Measurements from ENCODE around the gene DCAF4. TPM values are rescaled to one million over a fixed set of nuclear protein-coding genes. Genes with fewer than 3 reads are reported as not detected.

The DCAF4 gene
- polyA plus RNA-seq, 1 experiment, result 14.7 TPM

DNA sequence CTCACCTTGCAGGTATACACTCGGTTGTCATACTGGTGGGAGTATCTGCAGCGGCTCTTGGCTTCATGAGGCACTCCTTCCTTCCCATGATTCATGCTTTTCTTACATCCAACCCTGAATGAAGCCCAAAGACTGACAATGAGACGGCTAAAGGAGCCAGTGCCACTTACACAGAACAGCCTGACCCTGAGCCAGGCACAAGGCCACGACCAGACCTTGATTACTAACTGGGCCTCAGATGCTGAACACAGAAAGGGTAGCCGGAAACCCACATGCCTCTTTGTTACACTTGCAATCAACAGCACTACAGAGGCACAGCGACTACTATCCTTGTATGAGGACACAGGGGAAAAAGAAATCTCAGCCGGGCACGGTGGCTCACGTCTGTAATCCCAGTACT lies 52.6 kb downstream of the DCAF4 start:
- H3K27ac ChIP-seq (ENCODE audit: low read depth, low read length), result no peak overlapping the region
- H3K9me3 ChIP-seq (ENCODE audit: control insufficient read depth, insufficient read depth, low read length), result no peaks in the 10 kb centered on the region
- CTCF ChIA-PET, result interaction anchor here (0.8 kb wide), 1 partner anchor 17 kb away, joined by 3 read pairs; no protein-coding TSS in a partner anchor
- no peaks in the 10 kb centered on the region for H3K27me3 ChIP-seq (ENCODE audit: control insufficient read depth, insufficient read depth, low read length)
- no peak overlapping the region for H3K4me3 ChIP-seq (ENCODE audit: low read depth, low read length)
- DNase-seq (ENCODE audit: low read depth, low spot score), result no peak
- POLR2A ChIA-PET, result interaction anchor here (0.7 kb wide), 1 partner anchor 17 kb away, joined by 5 read pairs; no protein-coding TSS in a partner anchor
- TF ChIP-seq, protein P1, sequence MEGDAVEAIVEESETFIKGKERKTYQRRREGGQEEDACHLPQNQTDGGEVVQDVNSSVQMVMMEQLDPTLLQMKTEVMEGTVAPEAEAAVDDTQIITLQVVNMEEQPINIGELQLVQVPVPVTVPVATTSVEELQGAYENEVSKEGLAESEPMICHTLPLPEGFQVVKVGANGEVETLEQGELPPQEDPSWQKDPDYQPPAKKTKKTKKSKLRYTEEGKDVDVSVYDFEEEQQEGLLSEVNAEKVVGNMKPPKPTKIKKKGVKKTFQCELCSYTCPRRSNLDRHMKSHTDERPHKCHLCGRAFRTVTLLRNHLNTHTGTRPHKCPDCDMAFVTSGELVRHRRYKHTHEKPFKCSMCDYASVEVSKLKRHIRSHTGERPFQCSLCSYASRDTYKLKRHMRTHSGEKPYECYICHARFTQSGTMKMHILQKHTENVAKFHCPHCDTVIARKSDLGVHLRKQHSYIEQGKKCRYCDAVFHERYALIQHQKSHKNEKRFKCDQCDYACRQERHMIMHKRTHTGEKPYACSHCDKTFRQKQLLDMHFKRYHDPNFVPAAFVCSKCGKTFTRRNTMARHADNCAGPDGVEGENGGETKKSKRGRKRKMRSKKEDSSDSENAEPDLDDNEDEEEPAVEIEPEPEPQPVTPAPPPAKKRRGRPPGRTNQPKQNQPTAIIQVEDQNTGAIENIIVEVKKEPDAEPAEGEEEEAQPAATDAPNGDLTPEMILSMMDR (IDR thresholded peaks at IDR 0.05; ENCODE audit: low read depth, low read length), result no peak

DNA sequence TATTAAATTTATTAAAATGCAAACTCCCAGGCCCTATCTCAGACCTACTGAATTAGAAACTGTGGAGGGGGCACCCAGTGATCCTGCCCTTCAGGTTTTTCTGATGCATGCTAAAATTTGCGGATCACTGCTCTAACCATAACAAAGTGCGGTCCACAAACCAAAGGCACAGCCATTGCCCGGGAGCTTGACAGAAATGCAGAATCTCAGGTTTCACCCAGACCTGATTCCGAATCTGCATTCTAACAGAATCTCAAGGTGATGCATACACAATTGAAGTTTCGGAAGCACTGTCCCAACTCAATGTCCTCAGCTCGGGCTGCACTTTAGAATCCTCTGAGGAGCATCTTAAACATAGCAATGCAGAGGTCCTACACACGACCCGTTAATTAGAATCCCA lies 54.6 kb downstream of the DCAF4 start:
- Histone ChIP-seq H3K27ac (ENCODE audit: low read depth, low read length) (no peak overlapping the region), H3K27me3 (ENCODE audit: control insufficient read depth, insufficient read depth, low read length) (no peaks in the 10 kb centered on the region), H3K9me3 (ENCODE audit: control insufficient read depth, insufficient read depth, low read length) (no peaks in the 10 kb centered on the region), H3K4me3 (ENCODE audit: low read depth, low read length) (no peak overlapping the region)
- TF ChIP-seq, protein P1 (IDR thresholded peaks at IDR 0.05; ENCODE audit: low read depth, low read length), result no peak
- no peak for DNase-seq (ENCODE audit: low read depth, low spot score)
- ChIA-PET POLR2A (no interaction called here), CTCF (no interaction called here)

DNA sequence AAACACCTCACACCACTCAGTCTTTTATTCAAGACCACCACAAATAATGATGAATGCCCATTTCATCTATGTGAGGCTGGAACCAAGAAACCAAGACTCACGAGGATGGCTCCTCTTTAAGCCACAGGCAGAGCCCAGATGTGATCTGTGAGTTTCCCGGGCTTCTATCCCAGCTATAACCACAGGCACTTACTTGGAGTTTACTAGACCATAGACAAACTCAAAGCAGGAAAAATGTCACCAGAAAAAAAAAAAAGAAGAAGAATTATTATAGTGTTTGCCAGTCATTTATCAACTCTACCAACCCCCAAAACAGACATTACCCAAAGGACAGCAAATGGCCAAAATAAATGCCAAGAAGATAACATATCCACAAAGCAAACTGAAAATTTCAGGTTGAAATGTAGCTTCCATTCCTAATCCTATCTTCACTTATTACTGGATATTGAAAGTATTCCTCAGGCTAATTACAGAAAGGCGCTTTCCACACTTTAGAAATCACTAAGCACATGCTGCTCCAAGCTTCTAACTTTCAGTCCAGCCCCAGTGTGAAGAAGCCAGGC lies 56.0 kb downstream of the DCAF4 start:
- Histone ChIP-seq H3K4me3 (ENCODE audit: low read depth, low read length) (no peak overlapping the region), H3K27me3 (ENCODE audit: control insufficient read depth, insufficient read depth, low read length) (no peaks in the 10 kb centered on the region), H3K27ac (ENCODE audit: low read depth, low read length) (no peak overlapping the region), H3K9me3 (ENCODE audit: control insufficient read depth, insufficient read depth, low read length) (no peaks in the 10 kb centered on the region)
- CTCF ChIA-PET, result interaction anchor here (0.6 kb wide), 1 partner anchor 468 kb away, joined by 5 read pairs; no protein-coding TSS in a partner anchor
- no peak for DNase-seq (ENCODE audit: low read depth, low spot score)
- TF ChIP-seq, protein P1 (IDR thresholded peaks at IDR 0.05; ENCODE audit: low read depth, low read length), result no peak
- POLR2A ChIA-PET, result no interaction called here

DNA sequence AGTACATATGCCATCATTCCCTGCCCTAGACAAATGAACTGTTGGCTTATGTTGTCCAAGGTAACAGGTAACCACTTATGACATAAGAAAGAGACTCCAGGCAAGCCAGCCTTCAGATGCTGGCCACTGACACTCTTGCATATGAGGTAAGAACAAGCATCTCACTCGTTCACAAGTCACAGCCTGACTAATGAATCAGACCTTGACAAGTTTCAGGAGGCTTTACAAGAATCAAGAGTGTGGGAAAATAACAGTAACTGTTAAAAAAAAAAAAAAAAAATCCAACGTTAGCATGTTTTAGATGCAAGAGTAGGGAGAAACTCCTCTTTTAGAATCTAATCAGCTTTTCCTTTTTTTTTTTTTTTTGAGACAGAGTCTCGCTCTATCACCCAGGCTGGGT lies 60.0 kb downstream of the DCAF4 start:
- no peak overlapping the region for H3K4me3 ChIP-seq (ENCODE audit: low read depth, low read length)
- ChIA-PET CTCF (no interaction called here), POLR2A (no interaction called here)
- no peaks in the 10 kb centered on the region for H3K27me3 ChIP-seq (ENCODE audit: control insufficient read depth, insufficient read depth, low read length)
- no peak for DNase-seq (ENCODE audit: low read depth, low spot score)
- H3K9me3 ChIP-seq (ENCODE audit: control insufficient read depth, insufficient read depth, low read length), result no peaks in the 10 kb centered on the region
- TF ChIP-seq, protein P1 (IDR thresholded peaks at IDR 0.05; ENCODE audit: low read depth, low read length), result no peak
- no peak overlapping the region for H3K27ac ChIP-seq (ENCODE audit: low read depth, low read length)

DNA sequence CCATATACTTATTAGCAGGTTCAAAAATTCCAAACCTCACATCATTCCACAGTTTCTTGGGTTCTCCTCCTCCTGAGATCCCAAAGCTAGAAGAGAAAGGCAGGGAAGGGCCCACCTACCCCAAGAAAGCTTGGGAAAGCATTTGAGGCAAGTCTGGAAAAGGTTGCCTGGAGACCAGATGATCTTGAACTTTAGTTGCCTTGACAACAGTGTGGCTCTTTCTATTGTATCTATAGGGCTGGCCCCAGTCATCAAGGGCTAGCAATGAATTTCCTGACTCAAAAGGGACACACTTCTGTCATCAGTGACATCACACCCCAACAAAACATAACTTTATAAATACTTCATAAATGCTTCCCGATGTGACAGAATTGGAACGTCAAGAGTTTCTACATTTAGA lies 60.6 kb downstream of the DCAF4 start:
- TF ChIP-seq, protein P1 (IDR thresholded peaks at IDR 0.05; ENCODE audit: low read depth, low read length), result no peak
- CTCF ChIA-PET, result no interaction called here
- POLR2A ChIA-PET, result no interaction called here

More for the DNA sequence above, 60.6 kb downstream of the DCAF4 start:
- Histone ChIP-seq H3K27ac (ENCODE audit: low read depth, low read length) (no peak overlapping the region), H3K27me3 (ENCODE audit: control insufficient read depth, insufficient read depth, low read length) (no peaks in the 10 kb centered on the region), H3K9me3 (ENCODE audit: control insufficient read depth, insufficient read depth, low read length) (no peaks in the 10 kb centered on the region), H3K4me3 (ENCODE audit: low read depth, low read length) (no peak overlapping the region)
- no peak for DNase-seq (ENCODE audit: low read depth, low spot score)
